VCaP (cell line): Measurements from ENCODE around the gene URAD.
"Not testable (repeated sequence)": the region's sequence is repeated elsewhere in the genome, so short reads cannot be mapped to it uniquely, and the experiment has no call there.

ENCODE experiments used
- H3K27ac ChIP-seq: fragments of 450-650 bp; 2 replicates; pipeline ENCODE4 v1.5.1; 2017
- CTCF ChIP-seq: fragments of 450-650 bp; conservative IDR thresholded peaks from 2 replicates; pipeline ENCODE4 v1.5.1; 2017; ENCODE audit warnings: mild to moderate bottlenecking, moderate library complexity

Gene URAD

GRCh38 chr13:27964741-27965323, 23.7 kb downstream of the URAD start:
- TF ChIP-seq CTCF, result no peak

GRCh38 chr13:27964206-27964605, 24.3 kb downstream of the URAD start:
- not testable (repeated sequence) for H3K27ac ChIP-seq

More at GRCh38 chr13:27964741-27965323, 23.7 kb downstream of the URAD start:
- H3K27ac ChIP-seq, result peak overlapping the region; percentile 89

GRCh38 chr13:27963491-27963890, 25.0 kb downstream of the URAD start:
- TF ChIP-seq CTCF, result no peak
- no peak overlapping the region for H3K27ac ChIP-seq

- no peak overlapping the region for H3K27ac ChIP-seq
- TF ChIP-seq CTCF, result no peak
Measured at GRCh38 chr13:27962982-27963381, 25.5 kb downstream of the URAD start.

- TF ChIP-seq CTCF, result no peak
- H3K27ac ChIP-seq, result no peak overlapping the region
Measured at GRCh38 chr13:27962128-27962841, 26.2 kb downstream of the URAD start.

- no peak for TF ChIP-seq CTCF
- peak overlapping the region; percentile 47; the same call in 1 of the 2 replicates for H3K27ac ChIP-seq
Measured at GRCh38 chr13:27961227-27962085, 27.0 kb downstream of the URAD start.

GRCh38 chr13:27960362-27961226, 27.9 kb downstream of the URAD start:
- H3K27ac ChIP-seq, result peak overlapping the region; percentile 47; the same call in 1 of the 2 replicates
- no peak for TF ChIP-seq CTCF
